Body of pancreas (tissue), 4 donors: ENCODE data around the gene NUDT13.

Experiments used
- CTCF ChIP-seq, 7 experiments: fragments of 450-650 bp in 4 of 7; fragments of 200-600 bp in 3 of 7; sonication (generic) in 3 of 7; IDR thresholded peaks; one replicate each; pipeline ENCODE4 v1.5.1; 2016 to 2019; ENCODE audit warnings: antibody characterized with exemption in 7 of 7
- POLR2A ChIP-seq, 3 donors: fragments of 450-650 bp; IDR thresholded peaks; one replicate each; pipeline ENCODE4 v1.6.1; 2016; ENCODE audit warnings: antibody characterized with exemption in 3 of 3, mild to moderate bottlenecking in 2 of 3

- TF ChIP-seq CTCF (IDR thresholded peaks at IDR 0.05) = no peak
- no peak for TF ChIP-seq POLR2A (IDR thresholded peaks at IDR 0.05)
Observed at GRCh38 chr10:73119952-73120351, 9.7 kb downstream of the NUDT13 start.
